ENCODE data around the gene CARD11.

The CARD11 gene

GRCh38 chr7:3013975-3014792 lies 29.5 kb downstream of the CARD11 start:
- DNase-seq, result no peak

GRCh38 chr7:3011211-3011852 lies 32.3 kb downstream of the CARD11 start:
- DNase-seq, result no peak

GRCh38 chr7:3010161-3010560 lies 33.5 kb downstream of the CARD11 start:
- DNase-seq, result no peak

- DNase-seq, result no peak
Observed at GRCh38 chr7:3009086-3009485, 34.6 kb downstream of the CARD11 start.

- no peak for DNase-seq
Observed at GRCh38 chr7:3008386-3008785, 35.3 kb downstream of the CARD11 start.

GRCh38 chr7:3007696-3008095 lies 36.0 kb downstream of the CARD11 start:
- DNase-seq, result no peak

- no peak for DNase-seq
Observed at GRCh38 chr7:3005257-3005656, 38.4 kb downstream of the CARD11 start.

GRCh38 chr7:3003936-3004335 lies 39.7 kb downstream of the CARD11 start:
- DNase-seq, result no peak

- DNase-seq, result no peak
Observed at GRCh38 chr7:3002631-3003030, 41.0 kb downstream of the CARD11 start.

GRCh38 chr7:3000566-3000965 lies 43.1 kb downstream of the CARD11 start:
- peak; percentile 0 for DNase-seq

GRCh38 chr7:2999078-2999500 lies 44.6 kb downstream of the CARD11 start:
- DNase-seq, result no peak

- DNase-seq, result no peak
Observed at GRCh38 chr7:2997014-2997413, 46.7 kb downstream of the CARD11 start.

GRCh38 chr7:2996141-2996540 lies 47.5 kb downstream of the CARD11 start:
- no peak for DNase-seq

- no peak for DNase-seq
Observed at GRCh38 chr7:2993868-2994267, 49.8 kb downstream of the CARD11 start.

GRCh38 chr7:2993396-2993795 lies 50.3 kb downstream of the CARD11 start:
- no peak for DNase-seq

GRCh38 chr7:2990949-2991470 lies 52.7 kb downstream of the CARD11 start:
- no peak for DNase-seq

- DNase-seq, result no peak
Observed at GRCh38 chr7:2986561-2986960, 57.1 kb downstream of the CARD11 start.

- no peak for DNase-seq
Observed at GRCh38 chr7:2985866-2986265, 57.8 kb downstream of the CARD11 start.

- DNase-seq, result no peak
Observed at GRCh38 chr7:2984091-2984490, 59.6 kb downstream of the CARD11 start.

GRCh38 chr7:2983586-2983985 lies 60.1 kb downstream of the CARD11 start:
- DNase-seq, result no peak

- DNase-seq, result no peak
Observed at GRCh38 chr7:2982831-2983230, 60.8 kb downstream of the CARD11 start.

- no peak for DNase-seq
Observed at GRCh38 chr7:2982401-2982800, 61.3 kb downstream of the CARD11 start.

GRCh38 chr7:2981103-2981480 lies 62.6 kb downstream of the CARD11 start:
- no peak for DNase-seq

GRCh38 chr7:2980401-2981102 lies 63.1 kb downstream of the CARD11 start:
- no peak for DNase-seq

All from OCI-M1 (cell line).